Placental pericyte (primary cell): ENCODE measurements around the gene SORCS3. TPM values are rescaled to one million over a fixed set of nuclear protein-coding genes. Genes with fewer than 3 reads are reported as not detected.

Experiments
- total RNA-seq: library from RNA; depleted of rRNA; stranded (reverse); fragments of >200 nt; gene quantifications from 2 replicates; pipeline ENCODE4 v1.2.3, GENCODE V29; 2012

The SORCS3 gene
- not detected in 2 replicates for total RNA-seq

GRCh38 chr10:104641187-104641936 is at the start of gene SORCS3:
TSS of gene SORCS3 (plus strand) at chr10:104641290.

